GM10248 (cell line): ENCODE results near the gene ZCWPW1.

Source experiments
- CTCF ChIA-PET: fragments of 300-600 bp; sonication (Branson Sonifier 250); formaldehyde crosslinking; extraction: SDS; loops from one replicate; lab custom pipeline; 2021; ENCODE audit warnings: antibody characterized with exemption; lab: Yijun Ruan, JAX
- POLR2A ChIA-PET: fragments of 350-650 bp; sonication (Branson Sonifier 250); formaldehyde crosslinking; extraction: SDS; loops from one replicate; lab custom pipeline; 2020; ENCODE audit warnings: antibody characterized with exemption; lab: Yijun Ruan, JAX
- DNase-seq: peaks from one replicate; pipeline ENCODE4 v3.0.0; 2012; ENCODE audit errors: extremely low spot score
- CTCF ChIP-seq: IDR thresholded peaks from 2 replicates; pipeline ENCODE4 v1.5.1; 2012; ENCODE audit warnings: mild to moderate bottlenecking, low read depth; ENCODE audit errors: extremely low read depth, missing control alignments, control extremely low read depth

Gene ZCWPW1

DNA sequence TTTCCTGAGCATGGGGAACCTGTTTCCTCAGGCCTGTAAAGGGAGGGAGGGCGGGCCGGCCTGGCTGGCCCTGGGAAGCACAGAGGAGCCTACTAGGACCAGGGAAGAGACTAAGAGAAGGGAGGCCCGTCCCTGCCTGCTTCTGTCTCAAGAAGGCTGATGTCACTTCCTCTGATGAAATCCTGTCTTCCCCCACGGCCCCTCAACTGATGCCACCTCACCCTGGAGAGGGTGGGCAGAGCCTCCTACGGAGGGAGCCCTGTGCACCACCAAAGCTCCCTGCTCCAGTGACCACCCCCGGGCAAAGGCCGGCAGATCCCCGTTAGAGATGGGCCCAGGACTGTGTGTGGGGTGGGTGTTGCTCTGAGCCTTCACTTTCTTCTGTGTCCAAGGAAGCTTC is 56.2 kb downstream of the ZCWPW1 start:
- no peak for TF ChIP-seq CTCF
- DNase-seq: no peak
- ChIA-PET POLR2A (no interaction called here), CTCF (interaction anchor here (1.3 kb wide), 1 partner anchor 36 kb away, joined by 3 read pairs; no protein-coding TSS in a partner anchor)

DNA sequence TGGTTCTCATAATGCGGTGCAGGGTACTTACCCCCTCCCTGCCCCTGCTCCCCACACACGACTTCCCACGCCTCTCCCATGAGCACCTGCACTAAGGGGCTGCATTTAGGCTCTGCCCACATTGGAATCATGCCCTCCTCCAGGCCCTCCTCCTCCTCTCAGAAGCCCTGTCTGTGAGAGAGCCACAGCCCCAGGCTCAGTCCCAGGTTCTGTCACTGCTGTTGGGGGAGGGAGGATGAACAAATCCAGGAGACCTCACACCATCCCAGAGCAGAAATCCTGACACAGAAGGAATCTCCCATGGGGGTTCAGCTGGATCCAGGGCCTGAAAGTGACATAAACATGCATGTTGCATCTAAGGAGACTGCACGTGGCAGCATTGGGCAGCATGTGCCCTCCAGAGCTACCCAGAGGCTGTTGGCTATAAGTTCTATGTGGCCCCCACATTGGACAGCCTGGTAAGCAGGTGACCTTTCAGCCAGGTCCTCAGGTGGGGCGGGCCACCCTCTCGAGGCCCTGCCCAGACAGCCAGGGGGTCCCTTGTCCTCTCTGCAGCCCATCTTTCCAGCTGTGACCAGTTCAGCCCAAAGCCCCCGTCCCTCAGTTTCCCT is 56.8 kb downstream of the ZCWPW1 start:
- no peak for DNase-seq
- POLR2A ChIA-PET: no interaction called here
- CTCF ChIA-PET: interaction anchor here (1.3 kb wide), 1 partner anchor 36 kb away, joined by 3 read pairs; no protein-coding TSS in a partner anchor
- no peak for TF ChIP-seq CTCF

DNA sequence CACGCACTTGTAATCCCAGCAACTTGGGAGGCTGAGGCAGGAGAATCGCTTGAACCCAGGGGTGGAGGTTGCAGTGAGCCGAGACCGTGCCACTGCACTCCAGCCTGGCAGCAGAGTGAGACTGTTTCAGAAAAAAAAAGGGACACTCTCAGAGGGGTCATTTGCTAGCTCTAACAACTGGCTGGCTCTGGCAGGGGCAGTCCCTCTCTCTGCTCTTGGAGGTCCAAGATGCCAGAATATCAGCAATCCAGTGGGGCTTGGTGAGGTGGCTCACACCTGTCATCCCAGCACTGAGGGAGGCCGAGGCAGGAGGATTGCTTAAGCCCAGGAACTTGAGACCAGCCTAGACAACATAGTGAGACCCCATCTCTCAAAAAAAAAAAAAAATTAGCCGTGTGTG is 57.8 kb downstream of the ZCWPW1 start:
- ChIA-PET POLR2A (no interaction called here), CTCF (no interaction called here)
- no peak for DNase-seq
- no peak for TF ChIP-seq CTCF

- CTCF ChIA-PET: no interaction called here
- TF ChIP-seq CTCF: no peak
- POLR2A ChIA-PET: no interaction called here
- DNase-seq: no peak
Measured at GRCh38 chr7:100370303-100370702, 58.2 kb downstream of the ZCWPW1 start.

GRCh38 chr7:100369105-100369504 is 59.4 kb downstream of the ZCWPW1 start:
- peak; percentile 82 for DNase-seq
- CTCF ChIA-PET: interaction anchor here (0.6 to 2.5 kb wide), 7 partner anchors 19 to 239 kb away, joined by 3 to 15 read pairs (median 4); no protein-coding TSS in a partner anchor
- POLR2A ChIA-PET: interaction anchor here (1.1 to 1.9 kb wide), 3 partner anchors 11 to 60 kb away, joined by 3 to 6 read pairs (median 3); partner anchors contain the start of gene ZCWPW1
- TF ChIP-seq CTCF: no peak

- POLR2A ChIA-PET: interaction anchor here (1.2 to 1.9 kb wide), 2 partner anchors 23 to 61 kb away, joined by 3 to 6 read pairs; partner anchors contain the start of gene ZCWPW1
- no peak for DNase-seq
- CTCF ChIA-PET: interaction anchor here (2.1 to 2.5 kb wide), 2 partner anchors 29 to 40 kb away, joined by 5 to 15 read pairs; no protein-coding TSS in a partner anchor
- no peak for TF ChIP-seq CTCF
Measured at GRCh38 chr7:100367676-100368613, 60.6 kb downstream of the ZCWPW1 start.
